HG02970 (cell line): ENCODE results near the gene TMA7.

Experiments
- ATAC-seq: cut with Tn5 transposase; IDR thresholded peaks from one replicate; pipeline ENCODE4 v1.9.1; 2021; ENCODE audit warnings: mild to moderate bottlenecking, moderate library complexity, moderate number of reproducible peaks; ENCODE audit not compliant: unreplicated experiment, low FRiP score

TMA7 gene

GRCh38 chr3:48486952-48487351 lies 46.9 kb downstream of the TMA7 start:
- no peak for ATAC-seq

GRCh38 chr3:48492461-48493202 lies 52.6 kb downstream of the TMA7 start:
- no peak for ATAC-seq

GRCh38 chr3:48493203-48493501 lies 53.1 kb downstream of the TMA7 start:
- no peak for ATAC-seq
